Colon (tissue), 2 donors: ENCODE measurements around the gene ANKS1A.

Experiments
- FAIRE-seq: peaks from 2 replicates; lab custom pipeline; 2012; peaks lifted over from hg19 to GRCh38; lab: Jason Lieb, UNC
- donor health status: control.
- donor health status: control.

Gene ANKS1A

DNA sequence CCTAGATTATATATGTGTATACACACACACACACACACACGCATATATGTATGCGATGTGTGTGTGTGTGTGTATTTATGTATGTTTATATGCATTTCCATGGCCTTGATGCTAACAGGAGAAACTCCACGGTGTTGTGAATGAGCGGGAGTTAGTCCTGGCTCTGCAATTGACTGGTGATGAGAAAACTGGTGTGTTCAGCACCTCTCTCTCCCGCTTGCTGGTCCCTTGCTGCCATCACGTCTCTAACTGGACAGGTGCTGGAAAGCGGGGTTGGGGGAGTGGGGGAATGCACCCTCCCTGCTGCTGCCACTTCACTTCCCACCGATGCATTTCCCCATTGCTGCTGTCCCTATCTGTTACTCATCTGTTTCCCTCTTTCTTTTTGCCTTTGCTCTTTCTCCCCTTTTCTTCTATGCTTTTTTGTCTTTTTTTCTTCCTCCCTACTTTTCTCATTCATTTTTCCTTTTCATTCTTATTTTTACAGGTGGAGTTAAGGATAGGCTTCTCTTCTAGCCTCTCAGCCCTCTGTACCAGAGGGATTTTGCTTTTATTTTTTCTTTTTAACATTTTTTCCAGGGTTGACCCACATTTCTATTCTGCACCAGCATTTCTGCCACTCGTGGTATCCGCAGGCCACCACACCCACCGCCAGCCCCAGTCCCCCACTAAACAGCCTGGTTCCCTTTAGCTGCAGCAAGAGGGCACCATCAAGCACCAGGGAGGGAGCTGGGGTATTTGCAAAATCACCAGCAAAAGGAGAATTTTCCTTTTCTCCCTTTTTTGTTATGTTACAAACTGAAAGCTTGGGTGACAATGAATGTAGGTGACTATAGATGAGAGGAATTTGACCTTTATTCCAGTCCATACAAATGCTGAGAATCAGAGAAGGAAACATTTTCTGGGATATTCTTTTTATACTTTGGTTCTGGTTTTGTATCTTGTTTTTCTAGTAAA, 136.5 kb downstream of the ANKS1A start:
- FAIRE-seq: no peak

DNA sequence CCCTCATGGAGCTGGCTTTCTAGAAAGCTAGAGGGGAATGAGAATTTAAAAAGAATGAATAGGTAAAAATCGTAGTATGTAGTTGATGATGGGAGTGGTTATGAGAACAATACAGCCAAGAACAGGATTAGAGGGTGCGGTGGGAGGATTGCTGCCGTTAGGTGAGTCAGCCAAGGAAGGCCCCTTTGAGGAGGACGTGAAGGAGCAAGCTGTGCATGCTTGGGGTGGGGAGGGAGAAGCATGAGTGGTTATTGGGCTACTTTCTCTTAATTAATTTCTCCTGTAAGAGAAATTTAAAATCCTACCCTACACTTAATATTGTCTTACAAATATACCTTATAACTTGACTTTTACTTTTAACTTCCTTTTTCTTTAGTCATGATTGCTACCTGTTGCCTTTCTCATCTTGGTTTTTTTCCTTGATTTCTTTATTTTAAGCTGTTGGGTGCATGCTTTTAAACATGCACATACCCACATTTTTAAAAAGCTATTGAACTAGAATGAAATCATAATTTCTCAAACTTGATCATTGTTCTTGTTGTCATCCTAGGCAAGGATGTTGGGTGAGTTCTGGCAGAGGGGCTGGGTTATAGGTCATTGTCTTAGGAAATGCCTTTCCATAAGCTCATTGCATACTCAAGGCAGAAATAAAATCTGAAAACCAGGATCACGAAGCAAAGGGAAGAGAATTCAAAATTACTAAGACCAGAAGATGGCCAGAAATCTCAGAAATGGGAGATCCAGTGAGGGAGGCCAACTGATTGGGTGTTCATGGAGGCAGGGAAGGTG, 137.6 kb downstream of the ANKS1A start:
- FAIRE-seq: no peak

GRCh38 chr6:35027807-35028206, 138.8 kb downstream of the ANKS1A start:
- FAIRE-seq: no peak

DNA sequence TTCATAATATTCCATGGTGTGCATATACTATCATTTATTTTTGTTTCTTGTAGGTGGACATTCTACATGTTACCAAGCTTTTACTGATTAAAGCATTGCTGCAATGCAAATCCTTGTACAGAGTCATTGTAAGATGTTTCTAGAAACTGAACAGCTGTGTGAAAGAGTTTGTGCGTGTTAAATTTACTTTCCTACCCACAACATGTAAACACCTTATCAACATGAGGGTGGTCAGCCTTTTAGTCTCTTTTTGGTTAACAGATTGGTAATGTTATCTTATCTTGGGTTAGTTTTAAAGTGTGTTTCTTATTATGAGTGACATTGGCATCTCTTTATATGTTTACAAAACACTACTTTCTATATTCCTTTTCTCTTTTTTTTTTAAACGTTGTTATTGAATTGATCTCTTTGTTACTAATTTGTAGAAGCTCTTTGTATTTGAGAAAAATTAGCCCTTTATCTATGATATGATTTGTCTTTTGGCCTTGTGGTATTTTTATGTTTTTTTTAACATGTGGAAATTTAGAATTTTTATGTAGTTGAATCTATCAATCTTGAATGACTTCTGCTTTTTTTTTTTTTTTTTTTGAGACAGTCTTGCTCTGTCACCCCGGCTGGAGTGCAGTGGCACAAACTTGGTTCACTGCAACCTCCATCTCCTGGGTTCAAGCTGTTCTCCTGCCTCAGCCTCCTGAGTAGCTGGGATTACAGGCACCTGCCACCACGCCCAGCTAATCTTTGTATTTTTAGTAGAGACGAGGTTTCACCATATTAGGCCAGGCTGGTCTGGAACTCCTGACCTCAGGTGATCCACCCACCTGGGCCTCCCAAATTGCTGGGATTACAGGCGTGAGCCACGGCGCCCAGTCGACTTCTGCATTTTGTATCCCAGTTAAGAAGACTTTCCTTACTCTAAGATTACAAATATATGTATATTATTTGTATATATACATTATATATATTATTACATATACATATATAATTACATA, 140.0 kb downstream of the ANKS1A start:
- no peak for FAIRE-seq

DNA sequence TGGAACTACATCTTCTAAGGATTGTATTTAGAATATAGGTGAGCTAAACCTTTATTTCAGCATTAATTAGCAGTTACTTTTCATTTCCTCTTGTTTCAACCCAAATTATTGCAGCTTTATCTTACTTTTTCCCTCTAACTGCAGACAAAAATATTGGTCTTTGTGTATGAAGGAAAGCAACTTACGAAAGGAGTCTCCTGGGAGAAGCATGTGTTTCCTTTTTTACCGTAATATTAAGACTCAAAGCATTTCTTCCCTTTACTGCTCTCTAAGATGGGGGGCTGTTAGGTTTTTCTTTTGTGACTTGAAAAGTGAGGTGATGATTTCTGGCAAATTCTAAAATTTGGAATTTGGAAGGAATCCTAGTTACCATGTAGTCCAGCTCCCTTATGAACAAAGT, 141.0 kb downstream of the ANKS1A start:
- no peak for FAIRE-seq

- no peak for FAIRE-seq
Observed at GRCh38 chr6:35031611-35032529, 142.8 kb downstream of the ANKS1A start.

DNA sequence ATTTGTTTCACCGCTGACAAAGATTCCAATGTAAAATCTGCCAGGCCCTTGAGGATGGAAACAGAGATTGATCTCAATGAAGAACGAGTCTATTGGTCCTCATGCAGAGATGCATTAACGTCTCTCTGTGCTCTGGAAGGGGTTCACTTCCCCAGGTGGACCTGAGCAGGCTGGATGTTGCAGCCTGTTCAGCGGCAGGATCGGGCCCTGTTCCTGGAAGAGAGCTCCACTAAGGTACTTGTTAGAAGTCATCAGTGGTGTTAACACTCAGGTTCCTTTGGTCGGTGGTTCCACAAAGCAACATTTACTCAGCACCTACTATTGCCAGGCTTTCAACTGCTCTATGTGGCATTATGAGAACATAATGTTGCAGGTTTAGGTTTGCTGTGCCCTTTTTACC, 144.6 kb downstream of the ANKS1A start:
- FAIRE-seq: no peak

DNA sequence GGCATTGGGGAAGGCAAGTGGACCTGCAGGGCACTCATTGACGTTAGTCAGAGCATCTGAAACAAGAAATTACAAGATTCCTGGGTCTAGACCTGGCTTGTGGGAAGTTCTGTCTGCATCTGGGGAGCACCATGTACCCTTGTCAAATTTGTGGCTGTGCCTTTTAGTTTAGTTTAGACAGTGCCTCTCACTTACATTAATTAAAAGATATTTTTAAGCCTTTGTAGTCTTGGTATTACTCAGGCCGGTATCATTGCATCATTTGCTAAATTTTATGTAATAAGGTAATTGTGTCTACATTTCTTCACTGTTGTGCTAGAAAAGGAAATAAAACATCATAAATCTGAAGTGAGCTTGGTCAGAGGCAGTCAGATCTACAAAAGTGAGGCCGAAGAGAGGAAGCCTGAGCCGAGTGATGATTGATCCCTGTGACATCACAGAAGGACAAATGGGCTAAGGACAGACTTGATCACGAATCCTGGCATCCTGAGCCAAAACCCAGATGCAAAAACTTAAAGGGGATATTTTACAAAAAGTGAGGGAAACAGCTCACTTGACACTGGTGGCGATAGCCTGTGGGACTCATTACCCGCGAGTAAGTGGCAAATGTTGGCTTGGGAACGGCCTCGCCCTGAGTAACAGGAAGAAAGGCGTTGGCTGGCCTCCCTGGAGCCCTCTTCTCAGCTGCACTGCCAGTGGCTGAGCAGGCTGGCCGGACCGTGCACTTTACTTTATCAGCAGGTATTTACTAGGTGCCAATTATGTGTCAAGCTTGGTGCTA, 145.5 kb downstream of the ANKS1A start:
- FAIRE-seq: no peak

DNA sequence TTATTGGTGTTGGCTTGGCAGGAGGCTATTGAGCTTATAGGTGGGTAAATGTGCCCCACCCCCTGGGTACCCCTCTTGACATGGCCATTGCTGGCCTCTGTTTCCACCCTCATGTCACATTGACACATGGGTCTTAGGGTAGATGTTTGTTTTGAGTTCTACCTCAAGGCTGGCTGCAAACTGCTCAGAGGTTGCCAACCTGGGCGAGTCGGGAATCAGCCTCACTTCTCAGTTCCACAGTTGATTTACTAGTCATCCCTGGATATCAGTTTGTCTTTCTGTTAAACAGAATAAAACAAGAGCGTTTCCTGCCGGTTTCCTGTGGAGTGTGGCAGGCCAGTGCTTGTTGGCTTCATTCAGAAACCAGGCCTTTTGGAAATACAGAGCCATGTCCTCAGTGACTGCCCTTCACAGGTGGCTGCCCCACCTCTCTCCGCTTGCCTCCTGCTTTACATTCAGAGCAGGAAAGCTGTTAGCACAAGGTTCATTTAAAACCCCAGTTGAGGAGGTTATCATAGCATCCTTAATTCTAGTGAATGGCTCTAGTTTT, 146.5 kb downstream of the ANKS1A start:
- no peak for FAIRE-seq

- no peak for FAIRE-seq
Observed at GRCh38 chr6:35036059-35036827, 147.2 kb downstream of the ANKS1A start.

- FAIRE-seq: no peak
Observed at GRCh38 chr6:35036828-35037663, 148.0 kb downstream of the ANKS1A start.

- no peak for FAIRE-seq
Observed at GRCh38 chr6:35037664-35038038, 148.6 kb downstream of the ANKS1A start.

DNA sequence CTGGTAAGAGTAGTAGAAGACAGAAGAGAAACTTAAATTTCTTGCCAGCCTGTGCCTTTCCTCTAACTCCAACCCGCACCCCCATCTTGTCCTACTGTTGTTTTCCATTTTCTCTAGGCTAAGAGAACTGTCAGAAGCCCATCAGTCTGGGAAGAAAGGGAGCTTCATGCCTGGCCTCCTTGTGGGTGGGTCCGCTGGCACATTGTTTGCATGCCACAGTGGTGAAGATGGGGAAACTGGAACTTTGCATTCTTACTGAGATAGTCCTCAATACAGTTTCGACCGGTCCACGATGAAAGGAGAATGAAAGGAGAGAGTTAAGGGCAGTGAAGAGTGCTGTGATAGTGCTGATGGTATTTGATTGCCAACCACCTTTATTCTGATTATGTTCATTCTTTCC, 149.0 kb downstream of the ANKS1A start:
- FAIRE-seq: no peak

- no peak for FAIRE-seq
Observed at GRCh38 chr6:35040398-35040797, 151.3 kb downstream of the ANKS1A start.

DNA sequence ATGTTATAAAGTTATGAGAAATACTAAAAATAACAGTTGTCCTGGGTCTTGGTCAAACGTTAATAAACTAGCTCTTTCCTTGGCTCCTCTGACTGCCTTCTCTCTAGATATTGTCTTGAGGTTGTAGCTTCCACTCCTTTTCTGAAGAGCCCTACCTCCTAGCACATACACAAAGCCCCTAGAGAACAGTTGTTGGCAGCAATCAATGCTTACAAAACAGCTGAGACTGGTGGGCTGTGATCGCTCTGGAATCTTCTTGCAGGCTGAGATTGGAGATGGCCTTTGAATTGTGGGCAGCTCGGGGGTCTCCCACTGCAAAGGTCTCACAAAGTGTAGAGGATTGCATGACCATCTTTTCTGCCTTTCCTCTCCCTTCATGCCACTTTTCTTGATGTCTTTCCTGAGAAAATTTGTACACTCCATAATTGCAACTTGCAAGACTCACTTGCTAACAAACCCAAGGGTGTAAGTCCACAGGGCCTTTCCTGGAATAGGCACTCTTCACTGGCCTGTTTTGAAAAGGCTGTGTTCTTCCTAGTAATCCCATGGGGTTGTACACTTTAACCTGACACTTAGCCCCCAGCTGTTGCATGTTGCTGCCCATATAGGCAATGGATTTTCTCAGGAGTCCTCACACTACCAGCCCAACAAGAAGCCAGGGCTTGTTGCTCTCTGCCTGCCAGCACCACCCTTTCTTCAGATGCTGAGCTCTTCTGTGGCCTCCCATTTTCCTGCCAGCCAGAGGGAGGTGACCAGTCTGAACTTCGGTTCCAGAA, 152.2 kb downstream of the ANKS1A start:
- no peak for FAIRE-seq

GRCh38 chr6:35042031-35042815, 153.2 kb downstream of the ANKS1A start:
- no peak for FAIRE-seq
